ENCODE measurements around the gene TTLL6.
"Not testable (repeated sequence)": the region's sequence is repeated elsewhere in the genome, so short reads cannot be mapped to it uniquely, and the experiment has no call there.

Gene TTLL6

DNA sequence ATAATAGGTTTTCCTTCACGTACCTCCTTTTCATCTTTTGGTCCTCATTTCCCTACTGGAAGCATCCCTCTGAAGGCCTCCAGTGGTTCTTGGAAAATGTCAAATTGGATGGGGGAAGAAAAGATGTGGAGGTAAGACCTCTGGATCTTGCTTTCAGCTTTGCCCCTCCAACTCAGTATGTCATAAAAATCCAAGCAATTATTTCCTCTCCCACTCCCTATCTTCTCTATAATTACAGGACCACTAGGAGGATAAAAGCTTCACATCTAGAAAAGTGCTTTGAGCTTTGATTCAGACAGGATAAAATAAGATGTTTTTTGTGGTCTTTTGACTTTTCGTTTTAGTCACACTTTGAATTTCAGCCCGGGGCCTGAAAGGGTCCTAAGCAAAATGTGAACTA, 1.7 kb downstream of the TTLL6 start:
- DNase-seq (ENCODE audit: low spot score), result no peak

- DNase-seq (ENCODE audit: low spot score), result peak; percentile 69
These were observed 2.5 kb downstream of the TTLL6 start for GRCh38 chr17:48814504-48814903.

- no peak for DNase-seq (ENCODE audit: low spot score)
These were observed 5.0 kb downstream of the TTLL6 start for GRCh38 chr17:48812001-48812400.

GRCh38 chr17:48809182-48809581, 7.8 kb downstream of the TTLL6 start:
- DNase-seq (ENCODE audit: low spot score), result no peak

GRCh38 chr17:48804936-48805411, 12.1 kb downstream of the TTLL6 start:
- peak; percentile 63 for DNase-seq (ENCODE audit: low spot score)

DNA sequence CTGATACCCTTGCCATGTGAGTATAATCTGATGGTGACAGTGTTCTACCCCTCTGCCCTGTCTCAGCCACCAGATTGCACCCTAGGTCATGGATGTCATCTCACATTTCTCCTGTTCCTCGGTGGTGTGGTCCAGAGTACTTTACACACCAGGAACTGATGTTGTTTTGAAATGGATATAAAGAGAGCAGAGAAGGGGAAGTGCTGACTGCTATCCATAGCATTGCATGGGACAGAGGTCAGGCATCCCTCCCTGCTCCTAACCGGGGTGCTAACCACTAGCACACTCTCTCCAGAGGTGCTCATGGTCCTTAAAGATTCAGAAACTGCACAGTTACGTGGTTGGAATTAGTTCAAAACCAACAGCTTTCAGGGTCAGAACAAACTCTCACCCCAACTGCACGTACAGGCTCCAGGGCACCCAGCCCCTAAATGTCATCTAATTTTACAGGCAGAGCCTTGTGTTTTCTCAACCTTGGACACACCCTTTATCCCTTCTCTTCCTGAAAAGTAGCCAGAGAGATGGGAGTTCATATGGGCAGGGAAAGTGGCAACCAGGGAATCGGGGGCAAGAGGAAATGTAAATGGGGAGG, 16.3 kb downstream of the TTLL6 start:
- no peak for DNase-seq (ENCODE audit: low spot score)

GRCh38 chr17:48799069-48799723, 17.8 kb downstream of the TTLL6 start:
- DNase-seq (ENCODE audit: low spot score), result no peak

- DNase-seq (ENCODE audit: low spot score), result not testable (repeated sequence)
These were observed 20.9 kb downstream of the TTLL6 start for GRCh38 chr17:48796163-48796522.

DNA sequence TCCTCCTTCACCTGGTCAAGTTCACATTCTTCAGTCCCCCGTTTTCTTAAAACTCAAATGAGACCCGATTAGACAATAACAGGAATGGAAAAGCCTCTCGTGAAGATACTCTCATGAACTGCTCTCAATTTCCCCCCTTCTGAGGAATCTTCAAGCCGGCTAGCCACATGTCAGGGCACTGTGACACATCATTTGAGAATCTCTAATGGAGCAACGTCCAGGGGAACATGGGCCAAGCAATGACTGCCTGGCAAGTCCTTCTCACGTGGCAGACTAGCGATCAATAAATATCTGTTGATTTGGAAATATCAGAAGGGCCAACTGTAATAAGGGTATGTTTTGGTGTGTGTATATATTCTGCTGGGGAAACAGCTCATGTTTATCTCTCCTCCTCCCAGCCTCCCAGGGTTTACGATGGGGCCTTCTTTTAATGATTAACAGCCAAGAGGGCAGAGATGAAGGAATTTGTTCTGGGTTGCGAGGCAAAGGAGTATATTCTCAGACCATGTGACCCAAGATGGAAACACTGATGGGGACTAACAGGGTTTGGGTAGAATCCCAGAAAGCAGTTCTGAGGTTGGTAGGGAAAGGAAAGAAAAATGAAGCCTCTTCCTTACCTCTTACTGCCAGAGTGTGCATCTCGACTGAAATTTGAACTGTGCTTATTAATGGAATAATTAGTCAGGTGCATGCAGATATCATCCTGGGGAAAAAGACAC, 21.4 kb downstream of the TTLL6 start:
- no peak for DNase-seq (ENCODE audit: low spot score)

GRCh38 chr17:48792033-48792798, 24.8 kb downstream of the TTLL6 start:
- no peak for DNase-seq (ENCODE audit: low spot score)

DNA sequence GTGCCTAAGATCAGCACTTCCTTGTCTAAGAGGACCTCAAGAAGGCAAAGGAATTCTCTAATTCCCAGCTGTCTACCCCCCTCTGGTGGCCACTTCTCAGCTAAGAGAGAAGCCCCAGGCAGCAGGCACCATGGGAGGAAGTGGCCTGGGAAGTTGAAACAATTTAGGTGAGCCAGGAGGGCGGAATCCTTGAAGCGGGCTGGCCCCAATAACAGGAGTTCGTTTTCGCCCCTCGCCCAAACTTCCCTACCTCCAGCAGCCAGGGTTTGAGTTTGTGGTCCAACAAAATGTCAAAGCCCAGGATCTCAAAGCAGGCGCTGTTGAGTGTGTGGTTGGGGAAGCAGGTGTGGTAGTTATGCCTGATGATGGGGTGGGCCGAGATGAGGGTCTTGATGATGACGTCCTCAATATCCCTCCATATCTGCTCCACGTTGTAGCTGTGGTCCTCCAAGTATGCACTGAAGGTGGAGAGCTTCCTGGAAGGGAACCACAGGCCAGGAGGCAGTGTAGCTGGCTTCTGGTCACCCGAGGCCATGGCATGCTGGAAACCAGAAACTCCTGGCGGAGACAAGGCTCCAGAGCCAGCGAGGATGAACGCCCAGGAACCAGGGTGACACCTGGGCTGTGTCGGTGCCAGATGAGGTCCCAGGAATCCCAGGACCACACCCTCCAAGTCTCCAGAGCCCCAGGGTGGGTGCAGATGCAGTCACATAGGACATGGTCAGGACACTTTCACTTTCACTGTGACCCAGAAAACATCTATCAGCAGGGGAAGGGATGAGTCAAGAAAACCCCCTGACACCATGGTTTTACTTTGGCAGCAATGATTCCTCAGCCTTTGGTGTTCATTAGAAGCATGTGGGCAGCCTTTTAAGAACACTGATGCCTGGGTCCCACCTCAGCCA, 25.6 kb downstream of the TTLL6 start:
- no peak for DNase-seq (ENCODE audit: low spot score)

DNA sequence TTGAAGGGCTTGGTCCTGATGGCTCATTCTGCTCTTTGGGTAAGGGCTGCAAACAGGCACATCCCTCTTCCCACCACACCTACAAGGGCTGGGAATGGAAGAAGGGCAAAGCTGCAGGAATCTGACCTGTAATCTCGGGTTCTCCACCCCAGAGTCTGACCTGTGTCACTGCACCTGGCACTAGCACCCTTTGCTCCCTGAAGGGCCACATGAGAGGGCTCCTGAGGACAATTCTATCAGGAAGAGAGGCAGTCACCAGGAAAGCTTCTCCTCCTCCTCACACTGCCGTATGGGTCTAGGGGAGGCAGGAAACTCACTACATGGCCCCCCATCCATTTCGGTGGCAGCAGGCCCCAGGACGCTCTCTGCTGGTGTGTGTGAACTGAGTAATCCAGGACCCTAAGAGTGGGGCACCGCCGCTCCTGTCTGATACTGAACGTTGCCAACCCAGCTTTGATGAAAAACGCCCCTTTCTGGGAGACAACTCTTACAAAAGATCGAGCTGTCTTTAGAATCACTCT, 26.4 kb downstream of the TTLL6 start:
- DNase-seq (ENCODE audit: low spot score), result no peak

DNA sequence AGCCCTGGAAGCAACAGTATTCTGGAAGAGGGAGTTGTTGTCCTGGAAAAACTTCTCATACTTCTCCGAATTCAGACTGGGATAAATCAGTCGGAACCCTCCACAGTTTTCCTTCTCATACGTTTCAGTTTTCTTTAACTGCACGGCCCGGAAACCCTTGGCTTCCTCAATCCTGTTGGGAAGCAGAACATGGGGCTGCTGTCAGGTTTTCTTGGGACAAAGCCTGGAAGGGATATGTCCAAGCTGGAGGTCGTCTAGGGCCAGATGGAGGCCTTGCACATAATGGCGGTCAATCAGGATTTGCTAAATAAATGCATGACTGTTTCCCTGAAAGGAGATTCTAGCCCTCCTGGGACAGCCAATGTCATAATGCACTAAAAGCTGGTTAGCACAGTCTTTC, 29.2 kb downstream of the TTLL6 start:
- no peak for DNase-seq (ENCODE audit: low spot score)

DNA sequence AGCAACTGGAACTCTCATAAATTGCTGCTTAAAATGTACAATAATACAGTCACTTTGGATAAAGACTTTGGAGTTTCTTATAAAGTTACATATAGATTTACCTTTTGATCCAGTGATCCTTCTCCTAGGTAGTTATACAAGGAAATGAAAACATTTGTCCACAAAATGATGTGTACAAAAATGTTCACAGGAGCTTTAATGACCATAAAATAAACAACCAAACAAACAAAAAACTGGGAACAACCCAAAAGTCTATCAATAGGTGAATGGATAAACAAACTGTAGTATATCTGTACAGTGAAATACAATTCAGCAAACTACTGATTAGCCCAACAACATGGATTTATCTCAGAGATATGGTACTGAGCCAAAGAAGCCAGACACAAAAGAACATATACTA, 37.6 kb downstream of the TTLL6 start:
- no peak for DNase-seq (ENCODE audit: low spot score)

DNA sequence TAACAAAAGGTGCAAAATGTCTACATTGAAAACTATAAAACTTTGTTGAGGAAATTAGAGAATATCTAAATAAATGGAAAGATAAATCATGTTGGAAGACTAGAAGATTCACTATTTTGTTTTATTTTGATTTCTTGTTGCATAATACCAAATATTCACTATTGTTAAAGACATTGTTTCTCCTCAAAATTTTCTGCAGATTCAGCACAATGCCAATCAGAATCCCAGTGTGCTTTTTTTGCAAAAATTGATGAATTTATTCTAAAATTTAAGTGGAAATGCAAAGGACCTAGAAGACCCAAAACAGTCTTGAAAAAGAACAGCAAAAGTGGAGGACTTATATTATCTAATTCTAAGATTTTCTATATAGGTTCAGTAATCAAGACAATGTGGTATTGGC, 40.4 kb downstream of the TTLL6 start:
- DNase-seq (ENCODE audit: low spot score), result no peak

DNA sequence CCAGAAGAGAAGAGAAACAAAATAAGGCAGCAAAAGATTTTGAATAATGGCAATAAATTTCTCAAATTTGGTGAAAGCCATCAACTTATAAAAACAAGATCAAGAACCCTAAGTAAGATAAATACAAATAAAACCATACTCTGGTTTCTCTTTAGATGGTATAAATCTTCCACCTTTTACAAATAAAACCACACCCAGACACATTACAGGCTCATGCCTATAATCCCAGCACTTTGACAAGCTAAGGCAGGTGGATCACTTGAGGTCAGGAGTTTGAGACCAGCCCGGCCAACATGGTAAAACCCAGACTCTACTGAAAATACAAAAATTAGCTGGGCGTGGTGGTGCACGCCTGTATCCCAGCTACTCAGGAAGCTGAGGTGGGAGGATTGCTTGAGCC, 43.8 kb downstream of the TTLL6 start:
- no peak for DNase-seq (ENCODE audit: low spot score)

GRCh38 chr17:48770954-48771353, 46.1 kb downstream of the TTLL6 start:
- DNase-seq (ENCODE audit: low spot score), result no peak

- DNase-seq (ENCODE audit: low spot score), result no peak
These were observed 47.9 kb downstream of the TTLL6 start for GRCh38 chr17:48769009-48769675.

DNA sequence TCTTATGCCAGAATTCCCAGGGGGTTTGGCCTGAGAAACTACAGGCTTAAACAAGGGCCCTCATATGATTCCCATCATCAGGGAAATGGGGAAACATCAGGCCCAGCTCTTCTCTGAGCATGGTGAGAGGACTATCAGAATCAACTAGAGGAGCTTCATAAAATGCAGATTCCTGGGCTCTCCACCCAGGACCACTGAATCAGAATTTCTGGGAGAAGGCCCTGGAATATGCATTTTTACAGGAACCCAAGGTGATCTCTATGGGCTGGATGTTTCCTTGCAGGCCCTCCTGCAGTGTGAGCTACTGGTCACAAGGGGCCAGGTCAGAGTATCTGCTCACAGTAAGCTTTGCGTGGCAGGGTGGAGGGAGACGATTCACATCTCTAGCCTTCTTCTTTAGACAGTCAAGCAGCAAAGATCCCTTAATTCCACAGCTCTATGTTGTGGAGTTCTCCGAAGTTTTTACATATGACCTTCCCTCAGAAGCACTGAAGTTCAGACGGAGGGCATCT, 49.7 kb downstream of the TTLL6 start:
- no peak for DNase-seq (ENCODE audit: low spot score)

DNA sequence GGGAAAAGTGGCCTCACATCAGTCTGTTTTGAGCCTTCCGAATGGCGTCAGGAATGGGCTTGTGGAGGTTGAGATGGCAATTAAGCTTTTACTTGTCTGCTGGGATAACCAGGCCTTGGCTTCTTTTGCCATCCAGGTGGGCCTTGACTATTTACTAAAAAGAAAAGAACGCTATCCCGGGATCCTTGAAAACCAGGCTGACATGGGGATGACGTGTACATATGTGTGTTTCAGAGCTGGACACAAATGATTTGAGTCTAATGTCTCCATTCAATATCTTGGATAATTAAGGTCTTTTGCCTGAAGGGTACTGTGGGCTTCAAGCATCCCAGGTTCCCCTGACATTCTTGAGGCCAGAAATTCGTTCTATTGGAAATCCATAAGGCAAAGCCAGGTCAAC, 55.9 kb downstream of the TTLL6 start:
- no peak for DNase-seq (ENCODE audit: low spot score)

GRCh38 chr17:48760411-48760810, 56.6 kb downstream of the TTLL6 start:
- no peak for DNase-seq (ENCODE audit: low spot score)

All from hematopoietic multipotent progenitor cell treated with erythropoietin and hydrocortisone succinate and interleukin-3 and kit ligand, for 15 days (in vitro differentiated cells).